Adrenal gland (tissue), 5 donors: ENCODE measurements around the gene CALML5.

Source experiments
- POLR2A ChIP-seq, 2 donors: fragments of 450-650 bp; IDR thresholded peaks; one replicate each; pipeline ENCODE4 v1.6.1; 2017; ENCODE audit warnings: antibody characterized with exemption in 2 of 2, mild to moderate bottlenecking in 2 of 2, moderate library complexity in 1 of 2
- TF ChIP-seq, protein P1 (sequence below), 6 experiments: fragments of 450-650 bp in 4 of 6; fragments of 200-600 bp in 2 of 6; sonication (generic) in 1 of 6; IDR thresholded peaks; 1 replicate in 5 of 6; 2 replicates in 1 of 6; pipeline versions ENCODE4 v1.5.1 to v1.8.0; 2016 to 2021; ENCODE audit warnings: antibody characterized with exemption in 6 of 6, mild to moderate bottlenecking in 2 of 6, moderate library complexity in 1 of 6
- donor health status: DM: no; HTN: no; CAD: no.

DNA sequence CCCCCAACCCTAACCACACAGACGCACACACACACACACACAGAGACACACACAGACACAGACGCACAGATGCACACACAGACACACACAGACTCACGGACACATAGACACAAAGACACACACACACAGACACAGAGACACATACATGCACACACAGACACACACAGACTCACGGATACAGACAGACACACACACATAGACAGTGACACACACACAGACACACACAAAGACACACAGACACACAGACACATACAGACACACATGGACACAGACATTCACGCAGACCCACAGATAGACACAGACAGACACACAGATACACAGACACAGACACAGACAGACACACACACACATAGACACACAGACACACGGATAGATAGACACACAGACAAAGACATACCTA is 2.1 kb downstream of the CALML5 start:
- TF ChIP-seq, protein P1, sequence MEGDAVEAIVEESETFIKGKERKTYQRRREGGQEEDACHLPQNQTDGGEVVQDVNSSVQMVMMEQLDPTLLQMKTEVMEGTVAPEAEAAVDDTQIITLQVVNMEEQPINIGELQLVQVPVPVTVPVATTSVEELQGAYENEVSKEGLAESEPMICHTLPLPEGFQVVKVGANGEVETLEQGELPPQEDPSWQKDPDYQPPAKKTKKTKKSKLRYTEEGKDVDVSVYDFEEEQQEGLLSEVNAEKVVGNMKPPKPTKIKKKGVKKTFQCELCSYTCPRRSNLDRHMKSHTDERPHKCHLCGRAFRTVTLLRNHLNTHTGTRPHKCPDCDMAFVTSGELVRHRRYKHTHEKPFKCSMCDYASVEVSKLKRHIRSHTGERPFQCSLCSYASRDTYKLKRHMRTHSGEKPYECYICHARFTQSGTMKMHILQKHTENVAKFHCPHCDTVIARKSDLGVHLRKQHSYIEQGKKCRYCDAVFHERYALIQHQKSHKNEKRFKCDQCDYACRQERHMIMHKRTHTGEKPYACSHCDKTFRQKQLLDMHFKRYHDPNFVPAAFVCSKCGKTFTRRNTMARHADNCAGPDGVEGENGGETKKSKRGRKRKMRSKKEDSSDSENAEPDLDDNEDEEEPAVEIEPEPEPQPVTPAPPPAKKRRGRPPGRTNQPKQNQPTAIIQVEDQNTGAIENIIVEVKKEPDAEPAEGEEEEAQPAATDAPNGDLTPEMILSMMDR (IDR thresholded peaks at IDR 0.05), result no peak
- no peak for TF ChIP-seq POLR2A (IDR thresholded peaks at IDR 0.05)
